ENCODE results near the gene PITPNM3.

Gene PITPNM3

DNA sequence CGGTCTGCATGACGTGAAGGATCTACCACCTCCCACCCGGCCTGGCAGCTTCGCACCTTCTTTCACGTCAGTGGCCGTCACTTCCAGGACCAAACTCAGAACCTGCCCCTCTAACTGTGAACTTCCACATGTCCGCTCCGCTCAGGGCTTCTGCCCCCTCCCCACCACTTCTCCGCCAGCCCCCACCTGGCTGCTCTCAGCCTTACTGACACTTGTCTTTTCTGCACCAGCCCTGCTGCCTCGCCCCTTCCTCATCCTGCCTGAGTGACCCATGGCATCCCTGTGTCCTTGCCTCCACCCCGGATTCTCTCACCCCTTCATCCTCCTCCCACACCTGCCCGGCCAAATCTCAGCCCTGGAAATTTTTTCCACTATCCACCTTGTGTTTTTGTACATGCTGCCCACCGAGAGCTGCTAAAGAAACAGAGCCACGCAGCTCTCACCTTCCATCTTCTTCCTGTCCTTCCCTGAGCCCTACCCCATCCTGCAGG lies 97.8 kb downstream of the PITPNM3 start:
- DNase-seq: no peak

DNA sequence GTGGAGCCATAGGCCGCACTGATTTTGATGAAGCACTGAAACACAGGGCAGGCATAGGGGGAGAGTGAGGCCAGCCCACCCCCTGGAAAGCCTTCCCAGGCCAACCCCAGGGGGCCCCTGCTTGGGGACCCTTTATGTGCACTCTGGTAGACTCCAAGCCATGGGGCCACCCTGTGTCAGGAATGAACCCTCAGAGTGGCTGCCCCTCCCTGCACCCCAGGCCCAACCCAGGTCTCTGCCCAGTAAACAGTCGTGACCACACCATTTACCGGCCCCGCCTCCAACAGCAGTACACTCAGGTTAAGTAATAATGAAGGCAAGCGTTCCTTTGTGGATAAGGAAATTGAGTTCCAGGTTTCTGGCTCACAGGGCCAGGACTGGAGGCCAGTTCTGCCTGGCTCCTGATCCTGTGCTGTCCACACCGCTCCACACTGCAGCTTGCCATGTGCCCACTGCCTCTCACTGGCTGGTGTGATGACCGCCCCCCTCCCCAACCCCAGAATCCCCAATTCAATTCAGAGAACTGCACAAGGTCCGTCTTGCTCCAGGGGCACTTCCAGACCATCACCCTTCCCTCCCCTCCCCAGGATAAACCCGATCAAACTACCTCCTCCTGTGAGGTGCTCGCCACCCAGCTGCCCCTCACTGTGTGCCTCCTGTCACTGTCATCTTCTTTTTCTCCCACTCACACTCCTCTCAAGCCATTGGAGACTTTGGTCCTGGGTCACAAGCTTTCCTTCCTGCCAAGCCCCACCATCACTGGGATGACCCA lies 98.5 kb downstream of the PITPNM3 start:
- no peak for DNase-seq

DNA sequence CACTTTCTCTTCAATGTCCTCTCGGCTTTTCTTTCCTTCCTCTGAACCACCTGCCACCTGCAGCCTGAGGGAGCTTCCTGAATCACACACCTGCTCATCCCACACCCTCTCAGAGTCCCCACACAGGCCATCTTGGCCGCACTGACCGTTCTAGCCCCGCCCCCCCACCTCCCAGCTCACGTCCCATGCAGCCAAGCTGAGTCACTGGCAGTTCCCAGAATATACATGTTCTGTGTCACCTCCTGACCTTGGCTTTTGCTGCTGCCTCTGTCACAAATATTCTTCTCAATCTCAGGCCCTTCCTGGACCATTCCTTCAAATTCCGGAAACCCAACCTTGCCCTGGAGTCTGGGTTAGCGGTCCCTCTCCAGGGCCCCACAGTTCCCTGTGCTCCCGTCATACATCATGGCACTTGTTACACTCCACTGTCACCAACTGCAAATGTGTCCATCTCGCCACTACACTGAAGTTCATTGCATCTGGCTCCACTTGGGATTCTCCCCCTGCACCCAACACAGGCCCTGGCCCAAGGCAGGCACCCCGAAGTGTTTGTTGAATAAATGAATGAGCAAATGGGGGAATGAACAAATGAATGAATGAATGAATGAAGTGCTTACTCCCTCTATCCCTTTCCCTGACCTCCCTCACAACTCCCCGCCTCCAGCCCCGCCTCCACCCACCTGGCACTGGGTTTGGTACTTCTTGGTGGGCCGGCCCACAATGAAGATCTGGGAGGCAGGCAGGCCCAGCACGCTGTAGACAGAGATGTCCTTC lies 99.3 kb downstream of the PITPNM3 start:
- no peak for DNase-seq

- DNase-seq: no peak
Observed at GRCh38 chr17:6456321-6456720, 100.0 kb downstream of the PITPNM3 start.

DNA sequence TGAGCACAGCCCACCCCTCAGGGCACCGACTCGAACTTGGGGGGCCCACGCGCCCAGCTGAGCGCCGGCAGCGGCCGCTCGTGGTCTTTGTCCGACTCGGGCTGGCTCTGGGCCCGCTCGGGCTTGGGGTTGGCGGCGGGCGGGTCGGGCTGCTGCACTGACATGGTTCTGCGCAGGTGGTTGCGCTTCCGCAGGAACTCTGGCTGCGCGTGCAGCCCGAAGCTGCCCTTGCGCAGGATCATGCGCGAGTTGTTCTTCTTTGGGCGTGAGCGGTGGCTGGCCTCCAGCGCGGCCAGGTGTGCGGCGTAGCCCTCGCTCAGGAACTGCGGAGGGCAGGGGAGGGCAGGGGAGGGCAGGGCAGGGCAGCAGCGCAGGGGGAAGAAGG lies 101.0 kb downstream of the PITPNM3 start:
- DNase-seq: peak; percentile 53

- DNase-seq: no peak
Observed at GRCh38 chr17:6454495-6455320, 101.6 kb downstream of the PITPNM3 start.

DNA sequence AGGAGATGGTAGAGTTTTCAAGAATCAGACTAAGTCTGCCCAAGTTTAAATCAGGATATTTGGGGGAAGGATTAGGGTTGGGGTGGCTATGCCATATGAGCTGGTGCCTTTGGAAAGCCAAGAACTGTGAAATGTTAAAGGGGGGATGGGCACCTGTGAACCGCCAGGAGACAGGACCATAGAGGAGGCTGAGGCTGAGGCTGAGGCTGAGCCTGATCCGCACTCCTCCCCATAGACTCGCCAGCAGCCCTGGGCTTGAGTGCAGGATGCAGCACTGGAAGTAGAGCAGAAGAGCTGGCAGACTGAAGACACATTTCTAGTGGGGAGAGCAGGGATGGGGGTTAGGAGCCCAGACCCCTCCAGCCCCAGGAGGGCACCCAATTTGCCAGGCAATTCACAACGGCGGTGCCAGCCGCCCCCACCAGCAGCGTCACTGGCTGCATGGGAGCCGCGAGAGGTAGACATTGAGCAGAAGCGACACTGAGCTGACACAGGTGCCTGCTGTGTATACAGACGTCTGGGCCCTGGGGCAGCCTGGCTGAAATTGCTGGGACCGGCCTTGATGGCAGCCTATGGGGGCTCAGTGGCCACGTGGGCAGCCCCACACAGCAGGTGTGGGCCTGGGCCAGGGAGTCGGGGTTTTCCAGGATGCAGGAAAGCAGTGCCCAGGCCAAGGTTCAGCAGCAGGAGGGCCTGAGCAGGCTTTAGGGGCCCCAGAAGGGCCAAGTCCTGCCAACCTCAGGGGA lies 102.9 kb downstream of the PITPNM3 start:
- no peak for DNase-seq

- DNase-seq: no peak
Observed at GRCh38 chr17:6452471-6453266, 103.7 kb downstream of the PITPNM3 start.

DNA sequence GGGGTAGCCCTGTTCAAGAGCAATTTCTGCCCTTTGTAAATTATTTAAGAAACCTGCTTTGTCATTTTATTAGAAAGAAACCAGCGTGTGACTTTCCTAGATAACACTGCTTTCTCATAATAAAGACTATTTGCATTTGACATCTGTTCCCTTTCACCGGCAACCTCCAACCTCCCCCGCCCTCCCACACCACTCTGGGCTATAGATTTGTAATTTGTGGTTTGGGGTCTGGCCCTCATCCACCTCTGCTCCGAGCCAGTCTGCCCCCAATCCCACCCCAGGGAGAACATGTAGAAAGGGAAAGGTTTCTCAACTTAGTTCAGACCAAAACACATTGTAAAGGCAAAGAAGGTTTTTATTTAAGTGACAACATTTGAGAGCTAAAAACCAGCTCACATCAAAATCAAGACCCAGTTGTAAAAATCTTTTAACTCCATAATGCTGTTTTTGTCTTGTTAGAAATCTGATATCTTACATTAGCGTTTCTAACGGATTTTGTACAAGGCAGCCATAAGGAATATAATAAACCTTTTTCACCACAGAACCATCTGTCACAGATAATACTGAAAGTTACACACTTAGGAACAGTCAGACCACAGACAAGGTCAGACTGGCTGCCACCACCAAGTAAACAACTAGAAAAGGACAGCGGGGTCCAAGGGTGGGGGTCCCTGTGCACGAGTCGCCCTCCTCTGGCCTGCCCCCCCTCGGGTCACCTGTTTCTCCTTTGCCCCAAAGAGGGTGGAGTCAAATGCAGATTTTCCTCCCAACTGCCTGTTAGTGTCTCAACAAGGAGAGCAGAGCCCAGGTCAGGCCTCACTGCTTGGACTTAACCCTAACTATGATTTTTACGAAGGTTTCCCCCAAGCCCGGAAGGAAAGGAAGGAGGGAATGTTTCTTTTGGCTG lies 105.2 kb downstream of the PITPNM3 start:
- no peak for DNase-seq

DNA sequence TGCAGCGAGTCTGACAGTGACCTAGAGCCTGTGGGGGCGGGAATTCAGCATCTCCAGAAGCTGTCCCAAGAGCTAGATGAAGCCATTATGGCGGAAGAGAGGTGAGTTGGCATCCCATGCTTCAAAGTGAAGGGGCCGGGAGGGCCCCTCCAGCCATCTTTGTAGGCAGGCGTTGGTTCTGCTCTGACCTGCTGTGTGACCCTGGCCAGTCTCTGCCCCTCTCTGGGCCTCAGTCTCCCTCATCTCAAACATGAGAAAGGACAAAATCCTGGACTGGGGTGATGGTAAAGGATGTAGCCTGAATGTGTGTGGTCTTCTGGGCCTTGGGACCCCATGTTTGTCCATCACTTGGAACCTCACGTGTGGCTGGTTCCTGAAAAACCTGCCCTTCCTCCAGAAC lies 107.0 kb downstream of the PITPNM3 start:
- no peak for DNase-seq

- DNase-seq: no peak
Observed at GRCh38 chr17:6448473-6448872, 107.9 kb downstream of the PITPNM3 start.

DNA sequence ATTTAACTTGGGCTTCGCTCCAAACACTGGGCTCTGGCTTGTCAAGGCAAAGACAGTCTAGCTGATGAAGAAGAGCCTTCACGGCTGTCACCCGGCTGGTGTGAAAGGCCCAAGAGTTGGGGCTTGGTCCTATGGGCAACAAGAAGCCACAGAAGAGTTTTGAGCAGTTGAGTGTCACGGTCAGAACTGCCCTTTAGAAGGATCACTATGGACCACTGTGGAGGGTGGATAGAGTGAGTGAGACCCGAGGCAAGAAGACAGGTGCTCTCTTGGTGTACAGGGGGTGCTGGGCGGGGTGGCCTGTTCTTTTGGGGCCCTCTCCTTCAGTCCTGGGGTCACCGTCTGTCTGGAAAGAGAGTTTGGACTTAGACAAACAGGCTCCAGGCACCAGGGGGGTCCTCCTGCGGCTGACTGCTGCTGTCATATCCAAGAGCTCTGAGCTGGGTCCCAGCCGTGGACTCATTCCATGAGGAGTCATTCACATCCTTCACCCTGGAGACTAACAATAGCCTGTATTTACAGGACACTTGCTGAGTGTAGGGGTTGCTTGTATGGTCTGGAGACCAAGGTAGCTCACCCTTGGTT lies 109.7 kb downstream of the PITPNM3 start:
- no peak for DNase-seq

GRCh38 chr17:6444571-6445335 lies 111.6 kb downstream of the PITPNM3 start:
- DNase-seq: no peak

- DNase-seq: peak; percentile 90
Observed at GRCh38 chr17:6443692-6444570, 112.4 kb downstream of the PITPNM3 start, which contains the start of gene PIMREG. Gene PIMREG, plus strand, starts transcription at chr17:6444455. Its CDS starts 656 bp downstream, at chr17:6445111.

DNA sequence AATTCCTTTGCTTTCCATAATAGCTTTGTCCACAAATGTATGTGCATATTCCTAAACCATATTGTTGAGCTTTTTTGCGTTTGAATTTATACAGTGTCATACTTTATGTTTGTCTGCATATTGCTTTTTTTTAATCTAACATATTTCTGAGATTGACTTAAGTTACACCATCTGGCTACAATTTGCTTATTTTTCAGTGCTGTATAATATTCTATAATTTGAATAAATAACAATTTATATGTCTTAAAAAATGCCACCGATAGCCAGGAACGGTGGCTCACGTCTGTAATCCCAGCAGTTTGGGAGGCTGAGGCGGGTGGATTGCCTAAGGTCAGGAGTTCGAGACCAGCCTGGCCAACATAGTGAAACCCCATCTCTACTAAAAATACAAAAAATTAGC lies 113.6 kb downstream of the PITPNM3 start:
- DNase-seq: no peak

DNA sequence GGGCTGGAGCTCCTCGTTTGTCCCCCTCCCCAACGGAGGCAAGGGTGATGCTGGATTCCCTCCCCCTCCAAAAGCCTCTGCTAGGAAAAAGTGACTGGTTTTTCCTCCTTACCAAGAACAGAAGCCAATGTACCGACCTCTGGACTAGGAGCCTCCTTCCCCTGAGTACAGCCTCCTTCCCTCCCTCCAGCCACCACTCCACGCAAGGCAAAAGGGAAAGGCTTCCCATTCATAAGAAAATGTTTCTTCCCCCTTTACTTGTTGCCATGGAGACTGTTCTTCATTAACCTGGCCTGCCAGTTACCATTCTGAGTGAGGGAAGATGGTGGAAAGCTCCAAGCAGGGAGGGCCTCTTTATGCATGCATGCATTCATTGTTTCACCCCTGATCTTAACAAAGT lies 116.4 kb downstream of the PITPNM3 start:
- DNase-seq: no peak

DNA sequence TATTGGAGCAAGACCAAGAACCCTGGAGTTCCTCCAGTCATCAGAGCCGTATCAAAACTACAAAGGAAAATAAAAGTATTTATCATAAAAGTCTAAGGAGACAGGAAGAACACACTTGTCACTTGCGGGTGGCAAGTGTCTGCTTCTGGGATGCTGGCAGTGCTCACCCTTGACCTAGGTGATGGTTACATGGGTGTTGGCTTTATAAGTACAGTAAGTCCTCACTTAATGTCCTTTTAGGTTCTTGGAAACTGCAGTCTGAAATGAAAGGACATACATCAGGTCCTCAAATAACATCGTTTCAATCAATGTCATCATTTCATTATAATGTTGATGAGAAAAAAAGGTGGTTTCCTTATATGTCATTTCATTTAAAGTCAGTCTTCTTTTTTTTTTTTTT lies 118.4 kb downstream of the PITPNM3 start:
- no peak for DNase-seq

- DNase-seq: no peak
Observed at GRCh38 chr17:6437466-6437865, 118.9 kb downstream of the PITPNM3 start.

Measured in CD4-positive, alpha-beta T cell treated with Interleukin-21 for 1 hour (primary cell).